HepG2 (cell line): ENCODE results near the gene DEFB112. TPM values are rescaled to one million over a fixed set of nuclear protein-coding genes. Genes with fewer than 3 reads are reported as not detected.

Source experiments
- polyA plus RNA-seq, 8 experiments: library from polyadenylated mRNA; depleted of rRNA in 3 of 8; stranded (reverse) in 7 of 8; unstranded in 1 of 8; fragments of >200 nt; fragmentation: Illumina TruSeq in 4 of 8; extraction: Trizol in 4 of 8; gene quantifications; 2 replicates each; pipeline versions ENCODE4 v1.2.1 to v1.2.3, GENCODE V29; 2011 to 2016; ENCODE audit warnings: low read depth in 4 of 8, missing spikeins in 1 of 8, mixed read lengths in 1 of 8; ENCODE audit not compliant: insufficient read depth in 1 of 8
- total RNA-seq, 5 experiments: library from RNA; depleted of rRNA; stranded (reverse); fragments of >200 nt; fragmentation: Illumina TruSeq; extraction: Trizol; gene quantifications; 2 replicates each; pipeline ENCODE4 v1.2.3, GENCODE V29; 2016; ENCODE audit warnings: low read depth in 1 of 5

DEFB112 gene
- total and polyA plus RNA-seq, 2 of the 13 experiments (the other 11 are each of a cell fraction or from before 2014, with no cell fraction given) = not detected

Other genes with a start within 250 kb of the DEFB112 start
- not detected in 2 replicates for gene CRISP1, start 183.4 kb downstream of the DEFB112 start, total RNA-seq (2016; rRNA removed; fragmentation: Illumina TruSeq; extraction: Trizol)
- gene CRISP1, start 183.4 kb downstream of the DEFB112 start, polyA plus RNA-seq (2011; rRNA removed) = not detected in 2 replicates
- not detected in 2 replicates for gene DEFB114, start 85.8 kb downstream of the DEFB112 start, total RNA-seq (2016; rRNA removed; fragmentation: Illumina TruSeq; extraction: Trizol)
- not detected in 2 replicates for gene DEFB114, start 85.8 kb downstream of the DEFB112 start, polyA plus RNA-seq (2011; rRNA removed)
- gene DEFB113, start 80.3 kb downstream of the DEFB112 start, total RNA-seq (2016; rRNA removed; fragmentation: Illumina TruSeq; extraction: Trizol) = not detected in 2 replicates
- not detected in 2 replicates for gene DEFB113, start 80.3 kb downstream of the DEFB112 start, polyA plus RNA-seq (2011; rRNA removed)
- not detected in 2 replicates for gene DEFB110, start 27.9 kb downstream of the DEFB112 start, total RNA-seq (2016; rRNA removed; fragmentation: Illumina TruSeq; extraction: Trizol)
- gene DEFB110, start 27.9 kb downstream of the DEFB112 start, polyA plus RNA-seq (2011; rRNA removed) = not detected in 2 replicates